Left ventricle myocardium superior (tissue), 1 donor: ENCODE results near the gene KDM5D. TPM values are rescaled to one million over a fixed set of nuclear protein-coding genes. Genes with fewer than 3 reads are reported as not detected.

Experiments used
- ATAC-seq: fragments of 200-7000 bp; cut with Tn5 transposase; one replicate; pipeline ENCODE4 v1.9.1; 2020; ENCODE audit warnings: mild to moderate bottlenecking, moderate library complexity
- DNase-seq: peaks from one replicate; pipeline ENCODE4 v3.0.0-alpha.2; 2020
- intact Hi-C: fragments of 100-400 bp; cut with micrococcal nuclease; formaldehyde crosslinking; loops from one replicate; pipeline ENCODE4 v1.11.0; 2022
- long read RNA-seq: library from polyadenylated mRNA; unstranded; transcript quantifications from one replicate; pipeline ENCODE4 v2.0.0, GENCODE V29; 2021
- total RNA-seq: library from RNA; stranded (reverse); fragmentation: NEBNext Ultra II Directional; extraction: Animal tissue kit (Norgen Biotek cat#: 25700); gene quantifications from one replicate; pipeline ENCODE4 v1.2.1, GENCODE V29; 2021
- donor health status: DM: no; HTN: yes; CAD: no; lungs with severe emphysema.

Gene KDM5D
- 39.4 TPM for total RNA-seq
- long read RNA-seq, full-length matches to known transcripts, result 1 of 23 reads
- long read RNA-seq, partial matches to known transcripts, result 13 of 23 reads
- long read RNA-seq, other reads (novel, unspliced or antisense), result 9 of 23 reads

GRCh38 chrY:19744381-19745378 lies at the start of gene KDM5D:
KDM5D (minus strand) TSS chrY:19744726; CDS start chrY:19744534, 192 bp downstream.
- ATAC-seq, result peak; percentile 92
- intact Hi-C loops, result no loop called here
- peak; percentile 56 for DNase-seq

- intact Hi-C loops, result no loop called here
- DNase-seq (peak; percentile 27), ATAC-seq (peak; percentile 89)
These were observed 23.8 kb upstream of the KDM5D start for GRCh38 chrY:19768375-19768774.

- intact Hi-C loops, result no loop called here
- ATAC-seq (no peak), DNase-seq (no peak)
These were observed 1.2 kb downstream of the KDM5D start for GRCh38 chrY:19743331-19743730.

GRCh38 chrY:19742153-19742552 lies 2.4 kb downstream of the KDM5D start:
- intact Hi-C loops, result no loop called here
- DNase-seq, result no peak
- no peak for ATAC-seq

- ATAC-seq (no peak), DNase-seq (no peak)
- intact Hi-C loops, result no loop called here
These were observed 10.1 kb downstream of the KDM5D start for GRCh38 chrY:19734425-19734824.

GRCh38 chrY:19717950-19718349 lies 26.6 kb downstream of the KDM5D start:
- intact Hi-C loops, result no loop called here
- no peak for DNase-seq
- ATAC-seq, result no peak

- ATAC-seq, result no peak
- DNase-seq, result no peak
- intact Hi-C loops, result no loop called here
These were observed 27.4 kb downstream of the KDM5D start for GRCh38 chrY:19717146-19717545.

GRCh38 chrY:19715226-19715625 lies 29.3 kb downstream of the KDM5D start:
- DNase-seq (no peak), ATAC-seq (no peak)
- intact Hi-C loops, result no loop called here

- no peak for ATAC-seq
- intact Hi-C loops, result no loop called here
- no peak for DNase-seq
These were observed 31.1 kb downstream of the KDM5D start for GRCh38 chrY:19713430-19713829.

- ATAC-seq, result peak; percentile 83
- intact Hi-C loops, result no loop called here
- DNase-seq, result peak; percentile 61
These were observed 38.3 kb downstream of the KDM5D start for GRCh38 chrY:19706273-19706672.

GRCh38 chrY:19698495-19698894 lies 46.0 kb downstream of the KDM5D start:
- intact Hi-C loops, result no loop called here
- ATAC-seq, result peak; percentile 41

GRCh38 chrY:19680821-19681220 lies 63.7 kb downstream of the KDM5D start:
- intact Hi-C loops, result no loop called here
- no peak for DNase-seq
- no peak for ATAC-seq

More at GRCh38 chrY:19698495-19698894, 46.0 kb downstream of the KDM5D start:
- no peak for DNase-seq
